Neuron (in vitro differentiated cells): ENCODE data around the gene SGO2.
A peak's percentile ranks its signal among the peaks of the same experiment; 100 is the strongest.

Experiments
- H2AFZ ChIP-seq: one replicate; pipeline ENCODE4 v1.6.1; 2013; ENCODE audit warnings: low read depth, mild to moderate bottlenecking, inconsistent platforms, low read length, moderate library complexity
- H3K27me3 ChIP-seq: one replicate; pipeline ENCODE4 v1.6.1; 2013; ENCODE audit warnings: low read length; ENCODE audit not compliant: insufficient read depth
- H3K36me3 ChIP-seq: one replicate; pipeline ENCODE4 v1.6.1; 2013; ENCODE audit warnings: low read length; ENCODE audit not compliant: insufficient read depth
- H3K4me1 ChIP-seq: one replicate; pipeline ENCODE4 v1.6.1; 2013; ENCODE audit warnings: low read length; ENCODE audit not compliant: insufficient read depth
- H3K4me3 ChIP-seq: 2 replicates; pipeline ENCODE4 v1.5.1; 2013; ENCODE audit warnings: mild to moderate bottlenecking, low read length, moderate library complexity
- H3K9me3 ChIP-seq: one replicate; pipeline ENCODE4 v1.6.1; 2013; ENCODE audit warnings: low read length

The SGO2 gene, protein sequence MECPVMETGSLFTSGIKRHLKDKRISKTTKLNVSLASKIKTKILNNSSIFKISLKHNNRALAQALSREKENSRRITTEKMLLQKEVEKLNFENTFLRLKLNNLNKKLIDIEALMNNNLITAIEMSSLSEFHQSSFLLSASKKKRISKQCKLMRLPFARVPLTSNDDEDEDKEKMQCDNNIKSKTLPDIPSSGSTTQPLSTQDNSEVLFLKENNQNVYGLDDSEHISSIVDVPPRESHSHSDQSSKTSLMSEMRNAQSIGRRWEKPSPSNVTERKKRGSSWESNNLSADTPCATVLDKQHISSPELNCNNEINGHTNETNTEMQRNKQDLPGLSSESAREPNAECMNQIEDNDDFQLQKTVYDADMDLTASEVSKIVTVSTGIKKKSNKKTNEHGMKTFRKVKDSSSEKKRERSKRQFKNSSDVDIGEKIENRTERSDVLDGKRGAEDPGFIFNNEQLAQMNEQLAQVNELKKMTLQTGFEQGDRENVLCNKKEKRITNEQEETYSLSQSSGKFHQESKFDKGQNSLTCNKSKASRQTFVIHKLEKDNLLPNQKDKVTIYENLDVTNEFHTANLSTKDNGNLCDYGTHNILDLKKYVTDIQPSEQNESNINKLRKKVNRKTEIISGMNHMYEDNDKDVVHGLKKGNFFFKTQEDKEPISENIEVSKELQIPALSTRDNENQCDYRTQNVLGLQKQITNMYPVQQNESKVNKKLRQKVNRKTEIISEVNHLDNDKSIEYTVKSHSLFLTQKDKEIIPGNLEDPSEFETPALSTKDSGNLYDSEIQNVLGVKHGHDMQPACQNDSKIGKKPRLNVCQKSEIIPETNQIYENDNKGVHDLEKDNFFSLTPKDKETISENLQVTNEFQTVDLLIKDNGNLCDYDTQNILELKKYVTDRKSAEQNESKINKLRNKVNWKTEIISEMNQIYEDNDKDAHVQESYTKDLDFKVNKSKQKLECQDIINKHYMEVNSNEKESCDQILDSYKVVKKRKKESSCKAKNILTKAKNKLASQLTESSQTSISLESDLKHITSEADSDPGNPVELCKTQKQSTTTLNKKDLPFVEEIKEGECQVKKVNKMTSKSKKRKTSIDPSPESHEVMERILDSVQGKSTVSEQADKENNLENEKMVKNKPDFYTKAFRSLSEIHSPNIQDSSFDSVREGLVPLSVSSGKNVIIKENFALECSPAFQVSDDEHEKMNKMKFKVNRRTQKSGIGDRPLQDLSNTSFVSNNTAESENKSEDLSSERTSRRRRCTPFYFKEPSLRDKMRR

GRCh38 chr2:200525882-200526651 lies at the start of gene SGO2:
TSS of gene SGO2 (plus strand) at chr2:200526207. CDS start at chr2:200532976, 6,769 bp downstream.
- Histone ChIP-seq H3K27me3 (peaks cover 13% of the 10 kb centered on the region), H3K9me3 (no peaks in the 10 kb centered on the region), H3K4me3 (peak within 1 kb of the TSS; percentile 70), H3K36me3 (no peaks in the 10 kb centered on the region), H3K4me1 (peaks cover 15% of the 10 kb centered on the region), H2AFZ (peak within 1 kb of the TSS; percentile 90)

- H3K27me3 ChIP-seq = no peaks in the 10 kb centered on the region
- H2AFZ ChIP-seq = no peak overlapping the region
- peaks cover 4% of the 10 kb centered on the region for H3K9me3 ChIP-seq
- H3K4me1 ChIP-seq = no peaks in the 10 kb centered on the region
- peaks cover 31% of the 10 kb centered on the region for H3K36me3 ChIP-seq
- no peak overlapping the region for H3K4me3 ChIP-seq
These were observed 49.2 kb upstream of the SGO2 start for GRCh38 chr2:200476836-200477235.

DNA sequence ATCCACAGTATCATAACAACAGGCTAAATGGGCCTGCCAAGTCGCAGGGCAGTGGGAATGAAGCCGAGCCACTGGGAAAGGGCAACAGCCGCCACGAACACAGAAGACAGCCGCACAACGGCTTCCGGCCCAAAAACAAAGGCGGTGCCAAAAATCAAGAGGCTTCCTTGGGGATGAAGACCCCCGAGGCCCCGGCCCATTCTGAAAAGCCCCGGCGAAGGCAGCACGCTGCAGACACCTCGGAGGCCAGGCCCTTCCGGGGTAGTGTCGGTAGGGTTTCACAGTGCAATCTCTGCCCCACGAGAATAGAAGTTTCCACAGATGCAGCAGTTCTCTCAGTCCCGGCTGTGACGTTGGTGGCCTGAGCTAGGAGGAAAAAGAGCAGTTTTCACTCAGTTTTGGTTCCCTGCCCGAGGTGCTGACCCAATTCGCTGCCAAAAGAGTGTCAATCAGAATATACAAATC lies 48.3 kb upstream of the SGO2 start:
- no peaks in the 10 kb centered on the region for H3K27me3 ChIP-seq
- H2AFZ ChIP-seq = no peak overlapping the region
- H3K36me3 ChIP-seq = peaks cover 27% of the 10 kb centered on the region
- no peaks in the 10 kb centered on the region for H3K4me1 ChIP-seq
- H3K9me3 ChIP-seq = peaks cover 4% of the 10 kb centered on the region
- no peak overlapping the region for H3K4me3 ChIP-seq

DNA sequence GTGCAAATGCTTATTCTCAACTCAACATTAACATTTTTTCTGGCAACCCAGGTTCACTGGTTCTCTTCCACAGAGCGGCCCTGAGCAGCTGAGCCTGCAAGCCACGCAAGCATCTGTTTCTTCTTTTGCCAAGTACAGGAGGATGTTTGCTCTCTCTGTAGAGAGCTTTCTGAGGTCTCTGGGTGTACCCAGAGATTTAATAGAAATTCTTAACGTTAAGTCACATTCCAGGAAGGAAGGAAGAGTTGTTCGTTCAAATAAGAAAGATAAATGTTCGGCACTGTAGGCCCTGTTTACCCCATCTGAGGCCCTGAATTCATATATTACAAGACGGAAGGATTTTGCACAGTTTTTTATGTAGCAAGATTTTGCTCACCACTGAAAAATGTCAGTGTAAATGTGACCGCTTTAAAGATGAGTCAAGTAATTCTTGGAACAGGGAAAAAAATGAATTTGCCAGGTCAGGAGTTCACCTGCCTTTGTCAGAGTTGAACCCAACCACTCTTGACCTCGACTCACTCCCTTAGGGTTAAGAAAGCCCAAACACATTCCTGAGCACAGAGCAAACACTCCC lies 46.2 kb upstream of the SGO2 start:
- Histone ChIP-seq H3K4me3 (no peak overlapping the region), H3K4me1 (no peaks in the 10 kb centered on the region), H3K27me3 (no peaks in the 10 kb centered on the region), H3K9me3 (peaks cover 3% of the 10 kb centered on the region), H2AFZ (no peak overlapping the region), H3K36me3 (peaks cover 16% of the 10 kb centered on the region)

GRCh38 chr2:200482194-200482593 lies 43.8 kb upstream of the SGO2 start:
- Histone ChIP-seq H3K36me3 (peaks cover 8% of the 10 kb centered on the region), H3K9me3 (no peaks in the 10 kb centered on the region), H3K4me3 (no peak overlapping the region), H3K27me3 (no peaks in the 10 kb centered on the region), H3K4me1 (no peaks in the 10 kb centered on the region), H2AFZ (no peak overlapping the region)

GRCh38 chr2:200483729-200484198 lies 42.2 kb upstream of the SGO2 start:
- no peaks in the 10 kb centered on the region for H3K9me3 ChIP-seq
- H2AFZ ChIP-seq = no peak overlapping the region
- H3K27me3 ChIP-seq = no peaks in the 10 kb centered on the region
- H3K4me1 ChIP-seq = no peaks in the 10 kb centered on the region
- no peak overlapping the region for H3K4me3 ChIP-seq
- no peaks in the 10 kb centered on the region for H3K36me3 ChIP-seq

DNA sequence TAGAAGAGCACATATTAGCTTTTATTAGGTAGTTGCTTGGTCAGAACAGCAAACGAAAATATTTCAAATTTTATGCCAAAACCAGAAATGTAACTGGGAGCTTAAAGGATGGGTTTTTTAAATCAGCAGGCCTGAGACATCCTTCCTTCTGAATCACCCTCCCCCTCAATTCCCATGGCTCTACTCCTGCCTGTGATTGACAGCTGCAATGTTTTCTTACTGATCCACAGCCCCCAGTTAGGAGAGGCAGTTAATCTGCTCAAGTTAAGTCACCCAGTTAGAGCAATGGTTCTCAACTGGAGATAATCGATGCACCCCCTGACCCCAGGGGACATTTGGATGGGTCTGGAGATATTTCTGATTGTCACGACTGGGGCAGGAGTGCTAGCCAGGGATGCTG lies 41.1 kb upstream of the SGO2 start:
- Histone ChIP-seq H3K4me3 (no peak overlapping the region), H3K4me1 (no peaks in the 10 kb centered on the region), H3K9me3 (no peaks in the 10 kb centered on the region), H2AFZ (no peak overlapping the region), H3K27me3 (no peaks in the 10 kb centered on the region), H3K36me3 (peaks cover 2% of the 10 kb centered on the region)

DNA sequence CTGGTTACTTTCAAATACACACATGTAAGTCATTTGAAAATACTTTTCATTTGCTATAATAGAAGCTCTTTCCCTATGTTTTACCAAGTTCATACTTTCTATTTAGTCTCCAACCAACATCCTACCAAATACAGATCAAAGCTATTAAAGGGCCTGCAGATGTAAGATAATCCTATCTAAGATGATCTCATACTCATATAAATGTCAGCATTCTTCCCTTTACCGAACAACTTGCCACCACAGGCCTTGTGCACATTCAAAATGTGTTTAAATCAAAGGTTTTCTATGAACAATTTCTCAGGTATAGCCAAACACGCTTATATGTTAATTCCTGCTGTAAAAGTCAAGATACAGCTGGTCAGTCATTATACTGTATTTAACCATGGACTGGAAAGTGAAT lies 39.5 kb upstream of the SGO2 start:
- H3K9me3 ChIP-seq = peaks cover 5% of the 10 kb centered on the region
- no peak overlapping the region for H2AFZ ChIP-seq
- no peak overlapping the region for H3K4me3 ChIP-seq
- H3K4me1 ChIP-seq = no peaks in the 10 kb centered on the region
- H3K27me3 ChIP-seq = no peaks in the 10 kb centered on the region
- H3K36me3 ChIP-seq = peaks cover 11% of the 10 kb centered on the region

DNA sequence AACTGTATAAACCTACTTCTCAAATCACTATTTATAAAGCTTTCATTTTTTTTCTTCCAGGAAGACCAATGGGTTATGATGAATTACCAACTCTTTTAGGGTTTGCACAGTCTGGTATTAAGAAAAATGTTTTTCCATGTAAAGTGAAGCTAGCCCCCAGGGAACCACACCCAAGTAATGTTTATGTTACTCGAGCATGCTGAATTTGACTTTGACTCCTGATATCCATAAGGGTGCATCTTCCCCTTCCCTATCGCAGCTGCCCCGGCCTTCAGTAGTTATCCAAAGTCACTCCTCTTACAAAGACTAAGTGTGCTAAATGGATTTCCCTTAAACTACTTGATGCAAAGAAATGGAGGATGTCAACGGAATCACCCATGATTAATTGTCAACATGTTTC lies 37.8 kb upstream of the SGO2 start:
- Histone ChIP-seq H3K4me3 (no peak overlapping the region), H2AFZ (no peak overlapping the region), H3K36me3 (peaks cover 18% of the 10 kb centered on the region), H3K27me3 (no peaks in the 10 kb centered on the region), H3K4me1 (no peaks in the 10 kb centered on the region), H3K9me3 (peaks cover 9% of the 10 kb centered on the region)

GRCh38 chr2:200490001-200490400 lies 36.0 kb upstream of the SGO2 start:
- no peaks in the 10 kb centered on the region for H3K4me1 ChIP-seq
- H2AFZ ChIP-seq = no peak overlapping the region
- peaks cover 9% of the 10 kb centered on the region for H3K9me3 ChIP-seq
- no peaks in the 10 kb centered on the region for H3K27me3 ChIP-seq
- H3K4me3 ChIP-seq = no peak overlapping the region
- peaks cover 26% of the 10 kb centered on the region for H3K36me3 ChIP-seq

DNA sequence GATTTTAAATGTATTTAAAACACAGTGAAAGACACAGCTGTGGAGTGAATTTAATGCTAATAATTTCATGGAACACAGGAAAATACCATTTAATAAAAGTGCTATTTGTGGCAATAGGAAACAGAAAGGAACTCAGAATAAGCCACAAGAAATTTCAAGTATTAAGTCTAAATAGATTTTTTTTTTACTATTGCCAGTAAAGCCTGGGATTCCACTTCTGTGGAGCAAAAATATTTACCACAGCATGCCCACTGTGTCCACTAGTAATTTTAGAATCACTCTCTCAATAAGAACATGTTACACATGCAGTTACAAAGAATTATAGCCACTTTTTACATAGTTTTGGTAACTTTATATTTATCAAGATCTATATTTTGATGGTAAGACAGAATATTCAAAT lies 33.4 kb upstream of the SGO2 start:
- Histone ChIP-seq H2AFZ (no peak overlapping the region), H3K36me3 (peaks cover 28% of the 10 kb centered on the region), H3K4me1 (no peaks in the 10 kb centered on the region), H3K9me3 (peaks cover 9% of the 10 kb centered on the region), H3K27me3 (no peaks in the 10 kb centered on the region), H3K4me3 (no peak overlapping the region)

DNA sequence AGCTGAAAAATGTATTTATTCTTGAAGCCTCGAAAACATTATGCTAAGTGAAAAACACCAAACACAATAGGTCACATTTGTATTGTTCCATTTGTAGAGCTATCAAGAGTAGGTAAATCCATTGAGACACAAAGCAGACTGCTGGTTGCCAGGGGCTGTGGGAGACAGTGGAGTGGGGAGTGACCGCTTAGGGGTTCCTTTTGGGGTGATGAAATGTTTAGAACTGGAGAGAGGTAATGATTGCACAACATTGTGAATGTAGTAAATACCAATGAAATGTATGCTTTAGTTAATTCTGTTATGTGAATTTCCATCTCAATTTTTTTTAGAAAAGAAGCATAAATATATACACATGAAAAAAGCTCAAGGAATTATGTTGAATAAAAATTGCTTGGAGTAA lies 32.0 kb upstream of the SGO2 start:
- Histone ChIP-seq H3K4me3 (no peak overlapping the region), H3K4me1 (no peaks in the 10 kb centered on the region), H2AFZ (no peak overlapping the region), H3K27me3 (no peaks in the 10 kb centered on the region), H3K36me3 (peaks cover 35% of the 10 kb centered on the region), H3K9me3 (peaks cover 9% of the 10 kb centered on the region)
